Natural killer cell (primary cell): ENCODE results near the gene DOCK4. TPM values are rescaled to one million over a fixed set of nuclear protein-coding genes. Genes with fewer than 3 reads are reported as not detected.

Experiments
- ATAC-seq, 3 donors: fragments of 150-1000 bp in 2 of 3; fragments of 200-7000 bp in 1 of 3; cut with Tn5 transposase; 1 replicate in 1 of 3; 2 replicates in 2 of 3; pipeline ENCODE4 v1.10.0; 2021; ENCODE audit warnings: mild to moderate bottlenecking in 2 of 3, moderate library complexity in 2 of 3
- DNase-seq, 2 donors: peaks; one replicate each; pipeline versions ENCODE4 v3.0.0 to v3.0.0-alpha.2; 2013 to 2021; ENCODE audit warnings: mixed read lengths in 1 of 2
- H3K27ac ChIP-seq: one replicate; pipeline ENCODE4 v1.5.1; 2013; ENCODE audit warnings: mild to moderate bottlenecking, low read length
- H3K27me3 ChIP-seq: one replicate; pipeline ENCODE4 v1.6.1; 2013; ENCODE audit warnings: low read length; ENCODE audit not compliant: control insufficient read depth, insufficient read depth
- H3K36me3 ChIP-seq: one replicate; pipeline ENCODE4 v1.6.1; 2013; ENCODE audit warnings: low read length; ENCODE audit not compliant: control insufficient read depth, insufficient read depth
- H3K4me1 ChIP-seq: one replicate; pipeline ENCODE4 v1.6.1; 2013; ENCODE audit warnings: low read length; ENCODE audit not compliant: control insufficient read depth, insufficient read depth
- H3K4me3 ChIP-seq: one replicate; pipeline ENCODE4 v1.5.1; 2013; ENCODE audit warnings: low read length
- H3K9me3 ChIP-seq: one replicate; pipeline ENCODE4 v1.6.1; 2013; ENCODE audit warnings: low read length; ENCODE audit not compliant: control insufficient read depth, insufficient read depth
- H3K27ac Mint-ChIP-seq, 2 donors: one replicate each; pipeline ENCODE4 v1.8.0; 2022; ENCODE audit warnings: mild to moderate bottlenecking in 2 of 2, mixed read lengths in 2 of 2, moderate library complexity in 1 of 2
- H3K27me3 Mint-ChIP-seq, 2 donors: one replicate each; pipeline ENCODE4 v1.8.0; 2022; ENCODE audit warnings: low read depth in 2 of 2, mixed read lengths in 2 of 2
- H3K36me3 Mint-ChIP-seq: one replicate; pipeline ENCODE4 v1.8.0; 2022; ENCODE audit warnings: mixed read lengths
- H3K4me1 Mint-ChIP-seq, 2 donors: one replicate each; pipeline ENCODE4 v1.8.0; 2022; ENCODE audit warnings: mixed read lengths in 2 of 2
- H3K4me3 Mint-ChIP-seq: one replicate; pipeline ENCODE4 v1.8.0; 2022; ENCODE audit warnings: mild to moderate bottlenecking, moderate library complexity, mixed read lengths
- H3K9me3 Mint-ChIP-seq, 2 donors: one replicate each; pipeline ENCODE4 v1.8.0; 2022; ENCODE audit warnings: mixed read lengths in 2 of 2
- CTCF ChIP-seq: fragments of 200-600 bp; IDR thresholded peaks from one replicate; pipeline ENCODE4 v1.8.0; 2022; ENCODE audit warnings: antibody characterized with exemption
- WGBS: methylation state at CpG from one replicate; pipeline ENCODE4 v1.1.7; 2013; ENCODE audit warnings: missing lambda C conversion rate; ENCODE audit not compliant: insufficient coverage; 5-methylcytosine and 5-hydroxymethylcytosine counted together
- intact Hi-C: fragments of 100-400 bp; cut with micrococcal nuclease; formaldehyde crosslinking; loops from one replicate; pipeline ENCODE4 v1.14.2; 2022
- total RNA-seq, 4 donors: library from RNA; stranded (reverse); fragments of 120-200 nt in 1 of 4; gene quantifications; one replicate each; pipeline versions ENCODE4 v1.2.3 to v1.2.4, GENCODE V29; 2013 to 2022

DOCK4 gene
- total RNA-seq, 3 donors from 2014 or later (not counting 1 experiment from before 2014, with no cell fraction given) = 0.61 to 2.4 (median 0.89) TPM

- WGBS = 71% methylated on average over 1 of the region's 1 CpG
- no peaks in the 10 kb centered on the region for H3K27me3 ChIP-seq
- H3K4me3 Mint-ChIP-seq = no peak overlapping the region
- H3K27ac ChIP-seq = no peak overlapping the region
- no peak for TF ChIP-seq CTCF
- H3K4me3 ChIP-seq = no peak overlapping the region
- H3K36me3 ChIP-seq = no peaks in the 10 kb centered on the region
- H3K9me3 ChIP-seq = no peaks in the 10 kb centered on the region
- H3K36me3 Mint-ChIP-seq = no peaks in the 10 kb centered on the region
- H3K27ac Mint-ChIP-seq = no peak overlapping the region
- ATAC-seq = no peak
- H3K27me3 Mint-ChIP-seq = no peaks in the 10 kb centered on the region
- H3K4me1 ChIP-seq = no peaks in the 10 kb centered on the region
- no peak for DNase-seq
- peaks cover 3 to 9% of the 10 kb centered on the region in 2 donors for H3K9me3 Mint-ChIP-seq
- intact Hi-C loops = no loop called here
- H3K4me1 Mint-ChIP-seq = no peaks in the 10 kb centered on the region
These were observed 220.4 kb downstream of the DOCK4 start for GRCh38 chr7:111985798-111986197.

GRCh38 chr7:111982804-111983203 is 223.4 kb downstream of the DOCK4 start:
- Mint-ChIP-seq H3K27me3 (no peaks in the 10 kb centered on the region), H3K9me3 (peaks cover 0 to 3% of the 10 kb centered on the region in 2 donors), H3K4me1 (no peaks in the 10 kb centered on the region), H3K4me3 (no peak overlapping the region), H3K36me3 (no peaks in the 10 kb centered on the region), H3K27ac (no peak overlapping the region)
- no peak for DNase-seq
- Histone ChIP-seq H3K36me3 (no peaks in the 10 kb centered on the region), H3K27me3 (no peaks in the 10 kb centered on the region), H3K4me1 (no peaks in the 10 kb centered on the region), H3K27ac (no peak overlapping the region), H3K4me3 (no peak overlapping the region), H3K9me3 (no peaks in the 10 kb centered on the region)
- no peak for ATAC-seq
- TF ChIP-seq CTCF = no peak
- intact Hi-C loops = no loop called here
- 64% methylated on average over 2 of the region's 2 CpGs for WGBS

- DNase-seq (no peak), ATAC-seq (no peak)
- H3K4me1 ChIP-seq = no peaks in the 10 kb centered on the region
- no peaks in the 10 kb centered on the region for H3K27me3 ChIP-seq
- Mint-ChIP-seq H3K36me3 (no peaks in the 10 kb centered on the region), H3K4me3 (no peak overlapping the region), H3K27ac (no peak overlapping the region), H3K4me1 (no peaks in the 10 kb centered on the region), H3K27me3 (no peaks in the 10 kb centered on the region), H3K9me3 (peaks cover 0 to 2% of the 10 kb centered on the region in 2 donors)
- no peak for TF ChIP-seq CTCF
- no peak overlapping the region for H3K4me3 ChIP-seq
- WGBS = no CpG with 5 or more reads among the region's 1 CpG
- intact Hi-C loops = no loop called here
- no peaks in the 10 kb centered on the region for H3K9me3 ChIP-seq
- H3K36me3 ChIP-seq = no peaks in the 10 kb centered on the region
- no peak overlapping the region for H3K27ac ChIP-seq
These were observed 224.1 kb downstream of the DOCK4 start for GRCh38 chr7:111982133-111982532.

GRCh38 chr7:111980725-111981124 is 225.5 kb downstream of the DOCK4 start:
- H3K4me3 Mint-ChIP-seq = no peak overlapping the region

More at GRCh38 chr7:111980725-111981124, 225.5 kb downstream of the DOCK4 start:
- Histone ChIP-seq H3K4me1 (no peaks in the 10 kb centered on the region), H3K27ac (no peak overlapping the region), H3K4me3 (no peak overlapping the region), H3K27me3 (no peaks in the 10 kb centered on the region), H3K9me3 (no peaks in the 10 kb centered on the region), H3K36me3 (no peaks in the 10 kb centered on the region)
- WGBS = 83% methylated on average over 1 of the region's 1 CpG
- no peak for ATAC-seq
- TF ChIP-seq CTCF = no peak
- H3K4me1 Mint-ChIP-seq = no peaks in the 10 kb centered on the region
- no peak for DNase-seq
- intact Hi-C loops = no loop called here
- H3K27ac Mint-ChIP-seq = no peak overlapping the region
- H3K27me3 Mint-ChIP-seq = no peaks in the 10 kb centered on the region
- no peaks in the 10 kb centered on the region for H3K9me3 Mint-ChIP-seq
- no peaks in the 10 kb centered on the region for H3K36me3 Mint-ChIP-seq
